ENCODE results near the gene OVOL1. TPM values are rescaled to one million over a fixed set of nuclear protein-coding genes. Genes with fewer than 3 reads are reported as not detected.

Gene OVOL1
- total and polyA plus RNA-seq, 4 donors: 0.05 TPM; not detected in 3

- peak overlapping the region; percentile 62 to 80 for H3K27ac ChIP-seq (ENCODE audit: low read depth in 1 of 2, low read length in 2 of 2)
- H3K4me3 ChIP-seq (ENCODE audit: low read depth in 1 of 3, low read length in 3 of 3): peak overlapping the region; percentile 62 to 75 (median 64)
- 67% methylated on average over 5 of the region's 5 CpGs for WGBS
- DNase-seq (ENCODE audit: low spot score): no peak
- H3K9me3 ChIP-seq (ENCODE audit: control insufficient read depth in 4 of 4, low read length in 3 of 4): no peaks in the 10 kb centered on the region
- H3K9ac ChIP-seq (ENCODE audit: low read depth in 1 of 2, low read length in 2 of 2): peak overlapping the region; percentile 54 to 89
- H3K27me3 ChIP-seq (ENCODE audit: control insufficient read depth in 4 of 4, insufficient read depth in 4 of 4, low read length in 3 of 4): no peaks in the 10 kb centered on the region
- no peaks in the 10 kb centered on the region for H3K36me3 ChIP-seq (ENCODE audit: control insufficient read depth in 4 of 4, insufficient read depth in 3 of 4, low read depth in 1 of 4, low read length in 3 of 4)
- TF ChIP-seq RAD21 (IDR thresholded peaks at IDR 0.05) (no peak), GABPA (IDR thresholded peaks at IDR 0.05 in 1 of 2, conservative IDR thresholded peaks at IDR 0.05 in 1 of 2) (no peak)
- H3K4me1 ChIP-seq (ENCODE audit: control insufficient read depth in 4 of 4, insufficient read depth in 4 of 4, low read length in 3 of 4): peaks cover 0 to 16% (median 11%) of the 10 kb centered on the region in 4 donors
These were observed 30.5 kb downstream of the OVOL1 start for GRCh38 chr11:65817312-65817834.

- Histone ChIP-seq H3K27ac (ENCODE audit: low read depth in 1 of 2, low read length in 2 of 2) (peak overlapping the region; percentile 62 to 80), H3K4me3 (ENCODE audit: low read depth in 1 of 3, low read length in 3 of 3) (peak overlapping the region; percentile 62 to 75 (median 64)), H3K9ac (ENCODE audit: low read depth in 1 of 2, low read length in 2 of 2) (peak overlapping the region; percentile 54 to 89), H3K4me1 (ENCODE audit: control insufficient read depth in 4 of 4, insufficient read depth in 4 of 4, low read length in 3 of 4) (peaks cover 0 to 17% (median 11%) of the 10 kb centered on the region in 4 donors), H3K27me3 (ENCODE audit: control insufficient read depth in 4 of 4, insufficient read depth in 4 of 4, low read length in 3 of 4) (no peaks in the 10 kb centered on the region), H3K9me3 (ENCODE audit: control insufficient read depth in 4 of 4, low read length in 3 of 4) (no peaks in the 10 kb centered on the region), H3K36me3 (ENCODE audit: control insufficient read depth in 4 of 4, insufficient read depth in 3 of 4, low read depth in 1 of 4, low read length in 3 of 4) (no peaks in the 10 kb centered on the region)
- peak; percentile 99 for DNase-seq (ENCODE audit: low spot score)
- TF ChIP-seq CTCF (IDR thresholded peaks at IDR 0.05; ENCODE audit: low read depth, low read length, missing input control) (peak; percentile 99), RAD21 (IDR thresholded peaks at IDR 0.05) (peak; percentile 84 to 88), EGR1 (IDR thresholded peaks at IDR 0.05; ENCODE audit: low read depth in 2 of 2) (no peak)
- WGBS: 6% methylated on average over 74 of the region's 74 CpGs
These were observed 31.2 kb downstream of the OVOL1 start for GRCh38 chr11:65817835-65818680.

- H3K27ac ChIP-seq (ENCODE audit: low read depth in 1 of 2, low read length in 2 of 2): no peak overlapping the region
These were observed 34.2 kb downstream of the OVOL1 start for GRCh38 chr11:65821107-65821506.

More at GRCh38 chr11:65821107-65821506, 34.2 kb downstream of the OVOL1 start:
- Histone ChIP-seq H3K27me3 (ENCODE audit: control insufficient read depth in 4 of 4, insufficient read depth in 4 of 4, low read length in 3 of 4) (no peaks in the 10 kb centered on the region), H3K9ac (ENCODE audit: low read depth in 1 of 2, low read length in 2 of 2) (no peak overlapping the region), H3K4me3 (ENCODE audit: low read depth in 1 of 3, low read length in 3 of 3) (no peak overlapping the region), H3K4me1 (ENCODE audit: control insufficient read depth in 4 of 4, insufficient read depth in 4 of 4, low read length in 3 of 4) (peaks cover 2 to 21% (median 12%) of the 10 kb centered on the region in 4 donors), H3K36me3 (ENCODE audit: control insufficient read depth in 4 of 4, insufficient read depth in 3 of 4, low read depth in 1 of 4, low read length in 3 of 4) (no peaks in the 10 kb centered on the region), H3K9me3 (ENCODE audit: control insufficient read depth in 4 of 4, low read length in 3 of 4) (no peaks in the 10 kb centered on the region)
- no peak for DNase-seq (ENCODE audit: low spot score)
- peak; percentile 46 for TF ChIP-seq YY1 (IDR thresholded peaks at IDR 0.05)
- TF ChIP-seq HNF4G (IDR thresholded peaks at IDR 0.05): peak; percentile 39
- no peak for TF ChIP-seq ZBTB33 (IDR thresholded peaks at IDR 0.05)
- peak; percentile 66 for TF ChIP-seq SP1 (IDR thresholded peaks at IDR 0.05)
- peak; percentile 6 to 50 for TF ChIP-seq RXRA (IDR thresholded peaks at IDR 0.05)
- peak; percentile 81 for TF ChIP-seq HNF4A (conservative IDR thresholded peaks at IDR 0.05)
- 21% methylated on average over 8 of the region's 8 CpGs for WGBS

Data from liver (tissue), 9 donors.